GM08714 (cell line): ENCODE results near the gene NDC80.
"Not testable (repeated sequence)": the region's sequence is repeated elsewhere in the genome, so short reads cannot be mapped to it uniquely, and the experiment has no call there.

Experiments used
- H3K4me3 ChIP-seq: fragments of 200-500 bp; sonication (Bioruptor generic); 2 replicates; pipeline ENCODE4 v1.5.1; 2014; ENCODE audit warnings: mild to moderate bottlenecking, low read length, inconsistent platforms
- ZNF274 ChIP-seq: IDR thresholded peaks from 2 replicates; pipeline ENCODE4 v1.6.1; 2012; ENCODE audit warnings: mild to moderate bottlenecking, low read depth, low read length

Gene NDC80

DNA sequence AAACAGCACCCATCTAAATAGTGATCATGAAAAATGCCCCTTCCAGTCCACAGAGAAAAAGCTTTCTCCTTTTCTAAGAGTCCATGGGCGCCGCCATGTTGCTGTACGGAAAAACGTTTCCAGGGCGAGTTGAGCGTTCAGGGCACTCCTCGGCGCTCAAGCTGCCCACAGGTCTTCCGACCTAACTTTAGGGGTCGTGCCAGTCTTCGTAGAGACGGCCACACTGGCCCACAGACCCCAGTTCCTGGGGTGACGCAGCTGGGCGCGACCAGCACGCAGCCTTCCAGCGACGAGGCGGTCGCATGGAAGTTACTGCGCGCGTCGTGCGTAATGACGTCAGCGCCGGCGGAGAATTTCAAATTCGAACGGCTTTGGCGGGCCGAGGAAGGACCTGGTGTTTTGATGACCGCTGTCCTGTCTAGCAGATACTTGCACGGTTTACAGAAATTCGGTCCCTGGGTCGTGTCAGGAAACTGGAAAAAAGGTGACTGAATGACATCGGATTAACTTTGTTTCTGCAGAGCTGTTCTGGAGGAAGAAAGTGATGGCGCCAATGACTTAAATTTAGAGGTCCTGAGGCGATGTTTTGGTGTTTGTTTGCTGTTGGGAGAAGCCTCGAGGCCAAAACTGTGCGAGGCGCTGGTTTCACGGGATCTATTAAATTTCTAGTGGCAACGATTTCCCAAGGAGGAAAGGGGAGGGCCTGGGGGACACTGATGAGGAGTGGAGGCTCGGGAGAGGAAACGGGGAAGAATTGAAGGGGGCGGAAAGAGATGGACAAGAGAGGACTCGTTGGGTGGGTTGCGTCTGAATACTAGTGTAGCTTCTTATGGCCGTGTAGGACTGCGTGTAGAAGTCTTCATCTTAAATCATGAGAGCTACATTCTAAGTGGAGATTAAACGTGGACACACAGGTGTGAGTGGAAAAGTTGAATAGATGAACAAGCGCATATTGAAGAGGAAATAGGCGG, at the start of gene NDC80, which contains the start of gene METTL4:
NDC80 (plus strand) TSS at position 358 of the 971 bp plus-strand sequence. CDS start 1,429 bp downstream, outside the sequence.
METTL4 (minus strand) TSS at position 306 of the 971 bp plus-strand sequence. CDS start 4,289 bp downstream, outside the sequence.
- TF ChIP-seq ZNF274, result no peak
- H3K4me3 ChIP-seq, result peak within 1 kb of the TSS; percentile 93

GRCh38 chr18:2522112-2522511, 49.2 kb upstream of the NDC80 start:
- H3K4me3 ChIP-seq, result no peak overlapping the region
- TF ChIP-seq ZNF274, result no peak

- not testable (repeated sequence) for H3K4me3 ChIP-seq
Observed at GRCh38 chr18:2524794-2525198, 46.6 kb upstream of the NDC80 start.

DNA sequence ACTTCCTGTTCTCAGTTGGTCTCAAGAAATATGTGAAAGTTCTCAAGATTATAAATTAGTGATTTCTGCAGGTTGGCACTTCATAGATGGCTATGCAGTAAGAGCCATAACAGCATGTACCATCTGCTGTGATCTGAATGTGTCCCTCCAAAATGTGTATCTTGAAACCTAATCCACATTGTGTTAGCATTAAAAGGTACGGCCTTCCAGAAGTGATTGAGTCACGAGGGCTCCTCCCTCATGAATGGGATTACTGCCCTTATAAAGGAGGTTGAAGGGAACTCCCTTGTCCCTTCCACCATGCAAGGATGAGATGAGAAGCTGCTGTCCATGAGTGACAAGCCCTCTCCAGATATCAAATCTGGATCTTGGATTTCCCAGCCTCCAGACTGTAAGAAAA, 45.0 kb upstream of the NDC80 start:
- H3K4me3 ChIP-seq, result no peak overlapping the region
- TF ChIP-seq ZNF274, result no peak

DNA sequence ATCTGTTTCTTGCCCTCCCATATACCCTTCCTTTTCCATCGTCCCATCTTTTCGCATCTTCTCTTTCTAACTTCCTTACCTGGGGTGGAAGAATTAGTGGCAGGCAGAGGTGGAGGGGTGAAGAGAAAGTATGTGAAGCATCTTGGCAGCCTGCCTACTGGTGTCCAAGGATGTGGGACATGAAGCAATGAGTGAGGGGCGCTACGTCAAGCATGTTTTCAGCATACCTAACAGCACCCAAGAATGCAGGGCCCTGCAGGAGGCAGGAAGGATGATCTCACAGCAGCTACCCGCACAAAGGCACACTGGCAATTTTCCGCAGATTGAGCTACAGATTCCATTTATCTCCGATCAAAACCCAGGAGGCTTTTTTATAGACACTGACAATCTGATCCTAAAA, 42.2 kb upstream of the NDC80 start:
- no peak overlapping the region for H3K4me3 ChIP-seq
- no peak for TF ChIP-seq ZNF274

GRCh38 chr18:2531751-2532150, 39.6 kb upstream of the NDC80 start:
- no peak overlapping the region for H3K4me3 ChIP-seq
- no peak for TF ChIP-seq ZNF274

GRCh38 chr18:2532797-2533196, 38.6 kb upstream of the NDC80 start:
- no peak for TF ChIP-seq ZNF274
- no peak overlapping the region for H3K4me3 ChIP-seq

- no peak overlapping the region for H3K4me3 ChIP-seq
- TF ChIP-seq ZNF274, result no peak
Observed at GRCh38 chr18:2534906-2535305, 36.5 kb upstream of the NDC80 start.

- H3K4me3 ChIP-seq, result no peak overlapping the region
- TF ChIP-seq ZNF274, result no peak
Observed at GRCh38 chr18:2535419-2535910, 35.9 kb upstream of the NDC80 start.

DNA sequence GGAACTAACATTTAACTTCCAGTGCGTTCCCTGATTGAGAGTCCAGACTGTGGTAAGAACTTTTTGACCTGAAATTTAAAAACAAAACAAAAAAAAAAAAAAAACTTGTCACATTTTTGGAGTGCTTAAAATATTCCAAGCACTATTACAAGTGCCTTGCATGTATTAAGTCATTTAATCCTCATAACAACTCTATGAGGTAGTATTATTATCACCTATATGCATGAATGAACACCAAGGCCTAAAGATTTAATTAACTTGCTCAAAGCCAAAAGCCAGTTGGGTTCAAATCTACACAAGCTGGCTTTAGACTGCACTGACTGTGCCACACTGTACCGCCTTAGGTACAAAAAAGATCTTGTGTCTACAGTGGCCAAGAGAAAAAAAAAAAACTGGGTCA, 35.3 kb upstream of the NDC80 start:
- no peak overlapping the region for H3K4me3 ChIP-seq

DNA sequence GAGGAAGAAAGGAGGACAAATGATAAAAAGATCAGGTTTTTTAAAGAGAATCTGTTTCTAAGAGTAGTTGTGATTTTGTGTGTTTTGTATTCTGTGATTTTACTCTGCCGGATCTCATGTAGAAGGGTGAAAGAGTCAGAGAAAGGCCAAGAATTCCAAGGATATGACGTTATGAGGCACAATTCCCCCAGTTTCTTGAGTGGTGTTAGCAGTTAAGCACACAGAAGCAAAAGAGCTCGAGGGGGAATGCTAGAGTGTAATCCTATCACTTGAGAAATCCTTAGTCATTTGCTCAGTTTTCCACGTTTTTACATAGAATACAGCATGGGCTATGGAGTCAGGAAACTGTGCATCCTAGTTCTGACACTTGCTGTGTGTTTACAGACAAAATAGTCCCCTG, 34.9 kb upstream of the NDC80 start:
- TF ChIP-seq ZNF274, result no peak
- H3K4me3 ChIP-seq, result no peak overlapping the region

More for the DNA sequence above, 35.3 kb upstream of the NDC80 start:
- TF ChIP-seq ZNF274, result no peak

DNA sequence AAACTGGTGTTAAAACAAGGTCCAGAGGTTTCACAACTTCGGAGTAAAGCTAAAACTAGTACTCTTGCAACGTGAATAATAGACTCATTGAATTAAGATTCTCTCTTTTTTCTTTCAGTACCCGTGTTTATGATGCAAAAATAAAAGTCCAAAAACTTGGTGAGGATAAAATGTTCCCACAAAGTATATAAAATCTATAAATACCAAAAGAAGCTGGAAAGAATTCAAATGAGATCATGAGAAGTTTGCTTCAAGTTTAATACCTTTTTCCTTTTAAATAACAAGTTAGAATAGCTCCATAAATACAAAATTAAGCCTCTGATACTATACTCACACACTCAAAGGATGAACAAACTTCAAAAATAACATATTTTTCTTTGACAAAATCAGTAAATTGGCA, 34.1 kb upstream of the NDC80 start:
- H3K4me3 ChIP-seq, result no peak overlapping the region
- TF ChIP-seq ZNF274, result no peak

DNA sequence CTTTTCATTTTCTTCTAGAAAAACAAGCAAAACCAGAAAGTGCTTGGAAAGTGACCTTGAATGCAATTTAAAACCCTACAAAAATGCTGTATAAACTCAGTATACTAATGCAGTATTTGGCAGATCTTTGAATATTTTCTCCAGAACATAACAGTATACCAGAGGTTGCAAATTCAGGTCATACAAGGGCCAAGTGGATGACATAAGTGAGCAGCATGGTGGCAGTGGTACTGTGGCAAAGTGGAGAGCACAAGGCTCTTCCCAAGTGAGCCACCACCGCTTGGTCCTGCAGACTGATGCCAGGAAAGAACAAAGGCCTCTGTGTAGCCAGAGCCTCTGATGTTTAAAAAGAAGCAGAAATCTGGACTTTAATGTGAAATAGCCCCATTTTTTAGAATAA, 33.1 kb upstream of the NDC80 start:
- no peak for TF ChIP-seq ZNF274
- no peak overlapping the region for H3K4me3 ChIP-seq

GRCh38 chr18:2538844-2539243, 32.5 kb upstream of the NDC80 start:
- TF ChIP-seq ZNF274, result no peak
- no peak overlapping the region for H3K4me3 ChIP-seq

DNA sequence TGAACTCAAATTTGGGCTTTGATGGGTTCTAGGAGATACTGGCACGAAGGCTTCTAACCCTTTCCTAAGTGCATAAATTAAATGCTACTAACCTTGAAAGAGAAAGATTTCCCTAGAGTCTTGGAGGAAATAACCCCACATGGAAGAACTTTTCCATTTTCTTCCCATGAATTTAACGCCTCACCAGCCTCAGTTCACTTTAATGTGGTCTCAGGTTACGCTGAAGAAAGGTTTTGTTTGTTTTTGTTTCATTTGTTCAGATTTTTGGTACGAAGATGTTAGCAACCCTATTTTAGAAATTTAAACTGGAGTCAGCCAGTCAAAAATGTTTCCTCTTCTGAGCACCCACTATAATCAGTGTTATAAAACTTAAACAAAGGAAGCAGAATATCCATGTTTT, 30.8 kb upstream of the NDC80 start:
- H3K4me3 ChIP-seq, result no peak overlapping the region
- TF ChIP-seq ZNF274, result no peak

DNA sequence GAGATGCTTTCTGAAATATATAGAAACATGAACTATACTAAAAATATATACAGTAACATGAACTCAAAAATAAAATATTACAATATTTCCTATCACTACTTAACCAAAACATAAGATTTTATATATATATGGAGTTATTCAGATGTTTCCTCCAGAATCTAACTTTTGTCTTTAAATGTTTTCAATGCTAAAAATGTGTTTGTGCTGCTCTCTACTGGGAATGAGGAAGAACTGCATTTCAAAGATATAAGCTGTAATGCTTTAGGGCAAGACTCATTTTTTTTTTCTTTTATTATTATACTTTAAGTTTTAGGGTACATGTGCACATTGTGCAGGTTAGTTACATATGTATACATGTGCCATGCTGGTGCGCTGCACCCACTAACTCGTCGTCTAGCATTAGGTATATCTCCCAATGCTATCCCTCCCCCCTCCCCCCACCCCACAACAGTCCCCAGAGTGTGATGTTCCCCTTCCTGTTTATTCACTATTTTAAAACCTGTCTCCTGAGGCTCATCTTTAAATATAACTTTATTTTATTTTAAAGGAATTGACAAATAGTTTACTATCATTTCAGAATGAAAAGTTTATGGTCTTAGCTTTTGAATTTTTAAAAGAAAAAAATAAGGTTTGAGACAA, 29.3 kb upstream of the NDC80 start:
- not testable (repeated sequence) for H3K4me3 ChIP-seq
